T-helper 2 cell treated with Interferon-gamma antibody and Interleukin-4, amounts not matched to agents 100 ng/mL and 5 ng/mL, for 36 hours (primary cell): ENCODE data around the gene ZNF749. TPM values are rescaled to one million over a fixed set of nuclear protein-coding genes. Genes with fewer than 3 reads are reported as not detected.

ENCODE experiments used
- intact Hi-C: fragments of 100-400 bp; cut with micrococcal nuclease; formaldehyde crosslinking; loops from one replicate; pipeline ENCODE4 v1.15.1; 2023
- total RNA-seq: library from RNA; stranded (reverse); gene quantifications from 2 replicates; pipeline ENCODE4 v1.2.3, GENCODE V29; 2022

The ZNF749 gene
- total RNA-seq, 1 donor from 2014 or later = 14.0 TPM

DNA sequence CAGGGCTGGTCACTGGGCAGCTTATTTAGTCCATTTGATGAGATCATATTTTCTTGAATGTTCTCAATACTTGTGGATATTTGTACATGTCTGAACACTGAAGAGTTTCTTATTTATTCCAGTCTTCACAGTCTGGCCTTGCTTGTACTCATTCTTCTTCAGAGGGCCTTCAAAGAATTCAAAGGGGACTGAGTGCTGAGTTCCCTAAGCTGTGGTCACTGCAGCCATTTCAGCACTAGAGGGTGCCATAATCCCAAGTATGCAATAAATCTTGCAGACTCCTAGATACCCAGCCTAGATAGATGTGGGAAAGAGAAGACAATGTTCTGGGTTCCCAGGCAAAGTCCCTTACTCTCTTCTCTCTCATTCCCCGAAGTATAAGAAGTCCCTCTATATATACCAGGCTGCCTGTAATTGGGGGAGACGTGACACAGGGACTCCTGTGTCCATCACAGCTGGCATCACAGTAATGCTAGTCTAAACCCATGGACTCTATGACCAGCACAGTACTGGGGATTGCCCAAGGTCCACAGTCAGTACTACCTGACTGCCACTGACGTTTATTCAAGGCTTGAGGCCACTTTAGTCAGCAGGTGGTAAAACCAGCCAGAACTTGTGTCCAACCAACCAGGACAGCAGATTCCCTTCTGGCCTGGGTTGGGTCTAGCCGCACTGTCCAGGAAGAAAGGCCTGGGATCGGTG is 30.7 kb downstream of the ZNF749 start:
- intact Hi-C loops = no loop called here

DNA sequence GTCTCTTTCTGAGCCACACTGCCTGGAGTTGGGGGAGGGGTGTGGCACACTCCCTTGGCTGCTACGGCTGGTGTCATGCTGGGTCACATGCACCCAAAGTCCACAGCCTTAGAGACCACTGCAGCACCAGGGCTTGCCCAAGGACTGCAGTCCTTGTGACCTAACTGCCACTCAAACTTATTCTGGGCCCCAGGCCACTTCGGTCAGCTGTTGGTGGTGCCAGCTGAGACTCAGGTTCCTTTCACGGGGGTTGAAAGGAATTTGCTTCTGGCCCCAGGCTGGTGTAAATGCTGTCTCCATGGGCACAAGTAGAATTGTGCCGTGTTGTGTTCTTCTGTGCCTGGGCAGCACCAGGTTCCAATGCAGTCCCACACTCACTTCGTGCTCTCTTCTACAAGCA is 31.4 kb downstream of the ZNF749 start:
- intact Hi-C loops = no loop called here

DNA sequence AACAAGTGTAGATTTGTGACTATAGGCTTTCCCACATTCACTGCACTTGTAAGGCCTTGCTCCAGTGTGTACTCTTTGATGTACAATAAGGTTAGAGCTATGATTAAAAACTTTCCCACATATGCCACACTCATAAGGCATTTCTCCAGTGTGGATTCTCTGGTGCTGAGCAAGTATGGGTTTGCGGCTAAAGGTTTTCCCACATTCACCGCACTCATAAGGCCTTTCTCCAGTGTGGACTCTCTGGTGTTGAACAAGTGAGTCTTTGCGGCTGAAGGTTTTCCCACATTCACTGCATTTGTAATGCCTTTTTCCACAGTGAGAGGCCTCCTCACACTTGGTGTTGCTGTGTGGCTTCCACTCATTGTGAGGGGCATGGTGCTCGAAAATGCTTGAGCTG is 38.5 kb downstream of the ZNF749 start:
- intact Hi-C loops = no loop called here

DNA sequence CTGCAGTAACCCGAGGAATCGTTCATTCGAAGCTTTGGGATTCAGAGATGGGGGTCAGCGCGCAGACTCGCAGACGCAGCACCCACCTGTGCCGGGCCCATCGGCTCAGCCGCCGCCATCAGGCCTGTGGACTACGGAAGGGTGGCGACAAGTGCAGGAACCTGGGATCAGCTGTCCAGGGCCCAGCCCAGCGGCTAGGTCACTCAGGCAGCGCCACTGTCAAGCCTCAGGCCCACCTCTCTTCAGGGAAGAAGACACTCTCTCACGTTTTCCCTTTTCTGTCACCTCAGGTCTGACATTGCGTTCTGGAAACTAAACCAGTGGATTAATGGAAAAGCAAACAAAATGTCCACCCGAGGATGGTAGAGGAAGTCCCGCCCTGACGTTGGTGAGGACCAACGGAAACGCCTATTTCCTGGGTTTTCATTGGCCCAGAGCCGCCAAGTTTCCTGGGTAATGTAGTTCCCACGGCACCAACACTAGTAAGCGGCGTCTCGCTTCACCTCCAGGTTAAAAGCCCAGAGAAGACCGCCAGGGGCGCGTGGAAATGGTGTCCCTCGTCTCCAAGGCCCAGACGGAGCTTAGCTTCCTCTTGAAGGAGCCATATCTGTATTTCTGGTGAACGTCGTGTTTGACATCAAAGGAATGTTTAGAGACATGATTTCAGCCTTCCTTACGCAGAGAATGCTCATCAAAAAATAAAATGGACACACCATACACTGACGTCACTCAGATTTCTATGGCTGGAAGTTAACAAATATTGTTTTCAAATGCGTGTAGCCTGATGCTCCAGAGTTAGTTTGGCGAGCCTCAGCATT is 42.3 kb downstream of the ZNF749 start, which contains the start of gene ZNF772:
ZNF772 (minus strand) TSS at position 376 of the 818 bp plus-strand sequence; CDS start at position 119, 257 bp downstream.
- intact Hi-C loops = loop anchor here (1.0 to 5.0 kb wide), 5 partner anchors 10 to 101 kb away; partner anchors contain the start of genes ZNF17, ZNF416, ZNF419 and ZNF548

DNA sequence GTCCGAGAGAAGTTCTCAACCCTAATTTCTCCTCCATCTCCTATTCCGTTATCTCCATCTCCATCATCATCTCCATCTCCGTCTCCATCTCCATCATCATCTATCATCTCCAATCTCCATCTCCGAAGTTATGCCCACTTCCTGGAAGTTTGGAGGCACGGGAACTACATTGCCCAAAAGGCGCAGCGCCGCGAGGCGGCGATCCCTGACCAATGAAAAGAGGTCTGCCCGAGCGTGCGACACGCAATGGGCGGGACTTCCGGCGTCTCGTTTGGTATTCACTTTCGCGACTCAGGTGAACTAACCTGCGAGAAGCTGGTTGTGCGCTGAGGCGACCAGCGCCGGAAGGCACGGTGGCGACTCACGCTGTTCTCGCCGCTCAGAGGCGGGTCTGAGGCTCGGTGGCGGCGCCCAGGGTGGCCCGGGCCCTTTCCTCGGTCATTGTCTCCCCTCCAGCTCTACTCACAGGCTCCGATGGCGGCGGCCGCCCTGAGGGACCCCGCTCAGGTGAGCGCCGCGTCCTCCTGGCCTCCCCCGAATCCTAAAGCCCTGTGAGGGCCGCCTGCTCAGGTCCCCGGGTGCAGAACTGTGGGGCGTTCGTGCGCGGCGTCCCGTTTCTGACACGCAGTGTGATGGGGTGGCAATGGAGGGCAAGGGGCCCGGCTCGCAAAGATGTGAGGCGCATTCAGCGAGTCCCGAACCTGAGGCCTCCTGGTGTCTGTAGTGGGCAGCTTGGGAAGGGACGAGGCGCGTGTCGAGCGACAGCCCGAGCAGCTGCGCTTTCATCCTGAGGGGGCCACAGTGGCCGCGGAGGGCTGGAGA is 52.6 kb downstream of the ZNF749 start, which contains the start of gene ZNF419:
ZNF419 (plus strand) TSS at position 274 of the 822 bp plus-strand sequence; CDS start at position 475, 201 bp downstream.
- intact Hi-C loops = loop anchor here (1.0 to 5.0 kb wide), 9 partner anchors 10 to 515 kb away; partner anchors contain the start of genes ZNF17, ZNF211, ZNF304 and ZNF549

DNA sequence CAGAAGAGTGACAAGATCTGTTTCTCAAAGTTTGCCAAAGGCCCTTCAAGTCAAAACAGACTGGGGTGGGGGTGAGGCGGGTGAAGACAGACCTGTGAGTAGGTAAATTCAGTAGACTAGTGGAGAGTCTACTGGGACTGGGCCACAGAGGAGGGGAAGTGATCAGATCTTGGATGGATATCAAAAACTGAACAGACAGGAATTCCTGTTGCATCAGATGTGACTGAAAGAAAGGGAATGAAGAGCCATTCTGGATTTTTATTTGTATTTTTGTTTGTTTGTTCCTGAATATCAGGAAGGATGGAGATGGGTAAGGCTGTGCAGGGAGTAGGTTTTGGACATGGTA is 53.1 kb downstream of the ZNF749 start:
- intact Hi-C loops = loop anchor here (5.0 kb wide), 1 partner anchor 514 kb away; the partner anchor contains the start of gene ZNF606

Other genes with a start within 250 kb of the ZNF749 start
- 23.8 and 25.6 TPM in 2 replicates for gene ZNF264, start 243.8 kb upstream of the ZNF749 start, total RNA-seq
- gene AURKC, start 204.3 kb upstream of the ZNF749 start, total RNA-seq = 0.27 and 0.34 TPM in 2 replicates
- gene ZNF805, start 194.7 kb upstream of the ZNF749 start, total RNA-seq = 8.1 and 8.4 TPM in 2 replicates
- 33.0 and 37.8 TPM in 2 replicates for gene ZNF460, start 154.8 kb upstream of the ZNF749 start, total RNA-seq
- 6.6 and 7.5 TPM in 2 replicates for gene ZNF543, start 114.9 kb upstream of the ZNF749 start, total RNA-seq
- 6.6 and 6.9 TPM in 2 replicates for gene ZNF304, start 84.1 kb upstream of the ZNF749 start, total RNA-seq
- 3.8 and 6.6 TPM in 2 replicates for gene TRAPPC2B, start 71.8 kb upstream of the ZNF749 start, total RNA-seq
- 2.2 and 2.8 TPM in 2 replicates for gene ZNF547, start 71.8 kb upstream of the ZNF749 start, total RNA-seq
- 17.1 and 19.9 TPM in 2 replicates for gene ZNF548, start 45.5 kb upstream of the ZNF749 start, total RNA-seq
- 11.3 and 12.1 TPM in 2 replicates for gene ZNF17, start 24.2 kb upstream of the ZNF749 start, total RNA-seq
- gene VN1R1, start 21.8 kb downstream of the ZNF749 start, total RNA-seq = 0.07 and 0.18 TPM in 2 replicates
- gene ZNF772, start 42.2 kb downstream of the ZNF749 start, total RNA-seq = 2.9 and 3.2 TPM in 2 replicates
- 5.9 and 6.7 TPM in 2 replicates for gene ZNF419, start 52.4 kb downstream of the ZNF749 start, total RNA-seq
- gene ZNF773, start 64.6 kb downstream of the ZNF749 start, total RNA-seq = 6.7 and 8.2 TPM in 2 replicates
- 6.8 and 7.7 TPM in 2 replicates for gene ZNF549, start 92.0 kb downstream of the ZNF749 start, total RNA-seq
- gene ZNF550, start 124.5 kb downstream of the ZNF749 start, total RNA-seq = 9.0 and 10.0 TPM in 2 replicates
- 4.5 and 5.0 TPM in 2 replicates for gene ZNF416, start 143.6 kb downstream of the ZNF749 start, total RNA-seq
- 4.1 and 4.4 TPM in 2 replicates for gene ZIK1, start 148.8 kb downstream of the ZNF749 start, total RNA-seq
- 7.6 and 7.7 TPM in 2 replicates for gene ZNF530, start 164.6 kb downstream of the ZNF749 start, total RNA-seq
- gene ZNF134, start 178.9 kb downstream of the ZNF749 start, total RNA-seq = 11.9 and 13.6 TPM in 2 replicates
- 13.6 and 14.3 TPM in 2 replicates for gene ZNF211, start 197.8 kb downstream of the ZNF749 start, total RNA-seq
- not detected in 2 replicates for gene ZSCAN4, start 233.6 kb downstream of the ZNF749 start, total RNA-seq
- gene ZNF551, start 246.7 kb downstream of the ZNF749 start, total RNA-seq = 10.2 and 12.2 TPM in 2 replicates